Mesenchymal stem cell (in vitro differentiated cells and primary cell): ENCODE data around the gene KAT8.

Source experiments
- DNase-seq: peaks from one replicate; pipeline ENCODE4 v3.0.0-alpha.2; 2013
- H2AFZ ChIP-seq: one replicate; pipeline ENCODE4 v1.6.1; 2013; ENCODE audit warnings: low read depth, mild to moderate bottlenecking, control low read depth, inconsistent platforms, low read length, moderate library complexity
- H2AK5ac ChIP-seq: 2 replicates; pipeline ENCODE4 v1.6.1; 2013; ENCODE audit warnings: low read length, moderate library complexity, mild to moderate bottlenecking, inconsistent platforms; ENCODE audit not compliant: severe bottlenecking
- H2BK120ac ChIP-seq: one replicate; pipeline ENCODE4 v1.6.1; 2013; ENCODE audit warnings: low read depth, mild to moderate bottlenecking, inconsistent platforms, low read length, moderate library complexity
- H2BK12ac ChIP-seq, 2 experiments: one replicate each; pipeline ENCODE4 v1.6.1; 2013; ENCODE audit warnings: inconsistent platforms in 2 of 2, low read length in 2 of 2, mild to moderate bottlenecking in 2 of 2, moderate library complexity in 2 of 2, control low read depth in 1 of 2
- H2BK15ac ChIP-seq: one replicate; pipeline ENCODE4 v1.6.1; 2013; ENCODE audit warnings: mild to moderate bottlenecking, low read depth, inconsistent platforms; ENCODE audit not compliant: poor library complexity, severe bottlenecking
- H2BK5ac ChIP-seq: 2 replicates; pipeline ENCODE4 v1.6.1; 2013; ENCODE audit warnings: low read depth, mild to moderate bottlenecking, low read length, control low read depth, inconsistent platforms; ENCODE audit not compliant: poor library complexity, severe bottlenecking
- H3K14ac ChIP-seq, 2 experiments: one replicate each; pipeline ENCODE4 v1.6.1; 2013; ENCODE audit warnings: inconsistent platforms in 2 of 2, low read length in 2 of 2, control low read depth in 1 of 2, mild to moderate bottlenecking in 1 of 2, moderate library complexity in 1 of 2
- H3K18ac ChIP-seq, 2 experiments: one replicate each; pipeline ENCODE4 v1.6.1; 2013; ENCODE audit warnings: inconsistent platforms in 2 of 2, low read length in 2 of 2, control low read depth in 1 of 2, low read depth in 1 of 2, mild to moderate bottlenecking in 1 of 2
- H3K23ac ChIP-seq, 2 experiments: one replicate each; pipeline ENCODE4 v1.6.1; 2013; ENCODE audit warnings: inconsistent platforms in 2 of 2, low read length in 2 of 2, mild to moderate bottlenecking in 2 of 2, moderate library complexity in 2 of 2, control low read depth in 1 of 2
- H3K27ac ChIP-seq: 2 replicates; pipeline ENCODE4 v1.5.1; 2013; ENCODE audit warnings: mild to moderate bottlenecking, moderate library complexity, low read length, control low read depth, inconsistent platforms; ENCODE audit not compliant: poor library complexity, severe bottlenecking
- H3K27me3 ChIP-seq, 2 experiments: 2 replicates each; pipeline versions ENCODE4 v1.6.1 to v1.7.0; 2013; ENCODE audit warnings: low read length in 2 of 2, mild to moderate bottlenecking in 2 of 2, moderate library complexity in 2 of 2, control low read depth in 1 of 2, inconsistent platforms in 1 of 2; ENCODE audit not compliant: control insufficient read depth in 1 of 2, insufficient read depth in 1 of 2
- H3K36me3 ChIP-seq, 2 experiments: 2 replicates each; pipeline versions ENCODE4 v1.6.1 to v1.7.0; 2013; ENCODE audit warnings: low read length in 2 of 2, control low read depth in 1 of 2, inconsistent platforms in 1 of 2, low read depth in 1 of 2, mild to moderate bottlenecking in 1 of 2; ENCODE audit not compliant: insufficient read depth in 2 of 2, control insufficient read depth in 1 of 2
- H3K4ac ChIP-seq, 2 experiments: one replicate each; pipeline ENCODE4 v1.6.1; 2013; ENCODE audit warnings: inconsistent platforms in 2 of 2, low read length in 2 of 2, mild to moderate bottlenecking in 2 of 2, moderate library complexity in 2 of 2, control low read depth in 1 of 2, low read depth in 1 of 2
- H3K4me1 ChIP-seq: 2 replicates; pipeline ENCODE4 v1.6.1; 2013; ENCODE audit warnings: low read depth, low read length, control low read depth; ENCODE audit not compliant: control insufficient read depth, insufficient read depth
- H3K4me2 ChIP-seq: 2 replicates; pipeline ENCODE4 v1.6.1; 2013; ENCODE audit warnings: low read length, mild to moderate bottlenecking, inconsistent platforms; ENCODE audit not compliant: poor library complexity, severe bottlenecking
- H3K4me3 ChIP-seq, 2 experiments: 2 replicates each; pipeline versions ENCODE4 v1.5.1 to v1.7.0; 2013; ENCODE audit warnings: low read length in 2 of 2, mild to moderate bottlenecking in 2 of 2, control low read depth in 1 of 2, low read depth in 1 of 2; ENCODE audit not compliant: insufficient read depth in 1 of 2
- H3K79me1 ChIP-seq: replicated peaks from 2 replicates; pipeline ENCODE4 v1.6.1; 2013; ENCODE audit warnings: mild to moderate bottlenecking, control low read depth, low read length, inconsistent platforms; ENCODE audit not compliant: poor library complexity, severe bottlenecking
- H3K9ac ChIP-seq: 2 replicates; pipeline ENCODE4 v1.7.0; 2013; ENCODE audit warnings: mild to moderate bottlenecking, low read length, moderate library complexity
- H3K9me3 ChIP-seq: 2 replicates; pipeline ENCODE4 v1.7.0; 2013; ENCODE audit warnings: mild to moderate bottlenecking, low read length; ENCODE audit not compliant: control insufficient read depth
- H4K8ac ChIP-seq: one replicate; pipeline ENCODE4 v1.6.1; 2013; ENCODE audit warnings: inconsistent platforms, mild to moderate bottlenecking, low read length, moderate library complexity
- H4K91ac ChIP-seq: one replicate; pipeline ENCODE4 v1.6.1; 2013; ENCODE audit warnings: mild to moderate bottlenecking, low read length, inconsistent platforms
- WGBS: methylation state at CpG from one replicate; pipeline ENCODE4 v1.1.7; 2013; ENCODE audit warnings: mixed read lengths; 5-methylcytosine and 5-hydroxymethylcytosine counted together

The KAT8 gene

DNA sequence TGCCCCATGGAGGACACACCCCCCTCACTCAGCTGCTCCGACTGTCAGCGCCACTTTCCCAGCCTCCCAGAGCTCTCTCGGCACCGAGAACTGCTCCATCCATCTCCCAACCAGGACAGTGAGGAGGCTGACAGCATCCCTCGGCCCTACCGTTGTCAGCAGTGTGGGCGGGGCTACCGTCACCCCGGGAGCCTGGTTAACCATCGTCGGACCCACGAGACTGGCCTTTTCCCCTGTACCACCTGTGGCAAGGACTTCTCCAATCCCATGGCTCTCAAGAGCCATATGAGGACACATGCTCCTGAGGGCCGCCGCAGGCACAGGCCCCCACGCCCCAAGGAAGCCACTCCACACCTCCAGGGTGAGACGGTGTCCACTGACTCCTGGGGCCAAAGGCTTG lies 41.1 kb upstream of the KAT8 start:
- Histone ChIP-seq H3K27me3 (no peaks in the 10 kb centered on the region), H3K79me1 (peaks cover 52% of the 10 kb centered on the region), H3K27ac (no peak overlapping the region), H2AK5ac (no peak overlapping the region), H2BK120ac (no peak overlapping the region), H2BK15ac (no peak overlapping the region), H3K9ac (no peak overlapping the region), H3K4me3 (no peak overlapping the region), H3K14ac (no peak overlapping the region), H3K23ac (no peak overlapping the region), H4K91ac (no peak overlapping the region), H3K4ac (no peak overlapping the region), H3K36me3 (peaks cover 54 to 56% of the 10 kb centered on the region in 2 experiments), H3K4me1 (peaks cover 8% of the 10 kb centered on the region), H2BK5ac (no peak overlapping the region), H3K18ac (no peak overlapping the region), H3K9me3 (no peaks in the 10 kb centered on the region), H2AFZ (no peak overlapping the region), H4K8ac (no peak overlapping the region), H3K4me2 (no peak overlapping the region), H2BK12ac (peak overlapping the region in 1 of 2 experiments; percentile 45)
- WGBS, result 96% methylated on average over 16 of the region's 16 CpGs
- no peak for DNase-seq

DNA sequence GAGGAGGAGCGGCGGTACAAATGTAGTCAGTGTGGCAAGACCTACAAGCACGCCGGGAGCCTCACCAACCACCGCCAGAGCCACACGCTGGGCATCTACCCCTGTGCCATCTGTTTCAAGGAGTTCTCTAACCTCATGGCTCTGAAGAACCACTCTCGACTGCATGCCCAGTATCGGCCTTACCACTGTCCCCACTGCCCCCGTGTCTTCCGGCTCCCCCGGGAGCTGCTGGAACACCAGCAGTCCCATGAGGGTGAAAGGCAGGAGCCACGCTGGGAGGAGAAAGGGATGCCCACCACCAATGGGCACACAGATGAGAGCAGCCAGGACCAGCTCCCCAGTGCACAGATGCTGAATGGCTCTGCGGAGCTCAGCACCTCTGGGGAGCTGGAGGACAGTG lies 40.4 kb upstream of the KAT8 start:
- Histone ChIP-seq H3K27me3 (no peaks in the 10 kb centered on the region), H4K8ac (no peak overlapping the region), H3K18ac (no peak overlapping the region), H3K36me3 (peaks cover 61 to 63% of the 10 kb centered on the region in 2 experiments), H3K9ac (no peak overlapping the region), H2BK5ac (no peak overlapping the region), H4K91ac (no peak overlapping the region), H3K4ac (no peak overlapping the region), H3K4me3 (no peak overlapping the region), H3K9me3 (no peaks in the 10 kb centered on the region), H2AFZ (no peak overlapping the region), H3K14ac (no peak overlapping the region), H3K79me1 (peaks cover 56% of the 10 kb centered on the region), H2BK15ac (no peak overlapping the region), H2BK12ac (no peak overlapping the region), H2BK120ac (no peak overlapping the region), H2AK5ac (no peak overlapping the region), H3K4me1 (peaks cover 11% of the 10 kb centered on the region), H3K23ac (no peak overlapping the region), H3K27ac (no peak overlapping the region), H3K4me2 (no peak overlapping the region)
- DNase-seq, result no peak
- 96% methylated on average over 13 of the region's 13 CpGs for WGBS

DNA sequence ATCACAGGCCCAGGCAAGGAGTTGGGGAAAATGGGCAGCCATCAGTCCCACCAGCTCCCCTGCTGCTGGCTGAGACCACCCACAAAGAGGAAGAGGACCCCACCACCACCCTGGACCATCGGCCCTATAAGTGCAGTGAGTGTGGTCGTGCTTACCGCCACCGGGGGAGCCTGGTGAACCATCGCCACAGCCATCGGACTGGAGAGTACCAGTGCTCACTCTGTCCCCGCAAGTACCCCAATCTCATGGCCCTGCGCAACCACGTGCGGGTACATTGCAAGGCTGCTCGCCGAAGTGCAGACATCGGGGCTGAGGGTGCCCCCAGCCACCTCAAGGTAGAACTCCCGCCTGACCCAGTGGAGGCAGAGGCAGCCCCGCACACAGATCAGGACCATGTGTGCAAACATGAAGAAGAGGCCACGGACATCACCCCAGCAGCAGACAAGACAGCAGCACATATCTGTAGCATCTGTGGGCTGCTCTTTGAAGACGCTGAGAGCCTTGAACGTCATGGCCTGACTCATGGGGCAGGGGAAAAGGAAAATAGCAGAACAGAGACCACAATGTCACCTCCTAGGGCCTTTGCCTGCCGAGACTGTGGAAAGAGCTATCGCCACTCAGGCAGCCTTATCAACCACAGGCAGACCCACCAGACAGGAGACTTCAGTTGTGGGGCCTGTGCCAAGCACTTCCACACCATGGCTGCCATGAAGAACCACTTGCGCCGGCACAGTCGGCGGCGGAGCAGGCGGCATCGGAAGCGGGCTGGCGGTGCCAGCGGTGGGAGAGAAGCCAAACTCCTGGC lies 39.7 kb upstream of the KAT8 start:
- Histone ChIP-seq H3K36me3 (peaks cover 69 to 70% of the 10 kb centered on the region in 2 experiments), H3K79me1 (peaks cover 56% of the 10 kb centered on the region), H2BK120ac (no peak overlapping the region), H3K23ac (no peak overlapping the region), H3K27me3 (no peaks in the 10 kb centered on the region), H2BK12ac (no peak overlapping the region), H3K14ac (no peak overlapping the region), H2BK15ac (peak overlapping the region; percentile 52), H4K8ac (no peak overlapping the region), H3K18ac (no peak overlapping the region), H3K9me3 (no peaks in the 10 kb centered on the region), H2AFZ (no peak overlapping the region), H3K27ac (no peak overlapping the region), H3K4me3 (no peak overlapping the region), H2AK5ac (no peak overlapping the region), H3K4me1 (peaks cover 18% of the 10 kb centered on the region), H2BK5ac (no peak overlapping the region), H3K4me2 (no peak overlapping the region), H3K9ac (no peak overlapping the region), H4K91ac (no peak overlapping the region), H3K4ac (no peak overlapping the region)
- no peak for DNase-seq
- 97% methylated on average over 30 of the region's 30 CpGs for WGBS

DNA sequence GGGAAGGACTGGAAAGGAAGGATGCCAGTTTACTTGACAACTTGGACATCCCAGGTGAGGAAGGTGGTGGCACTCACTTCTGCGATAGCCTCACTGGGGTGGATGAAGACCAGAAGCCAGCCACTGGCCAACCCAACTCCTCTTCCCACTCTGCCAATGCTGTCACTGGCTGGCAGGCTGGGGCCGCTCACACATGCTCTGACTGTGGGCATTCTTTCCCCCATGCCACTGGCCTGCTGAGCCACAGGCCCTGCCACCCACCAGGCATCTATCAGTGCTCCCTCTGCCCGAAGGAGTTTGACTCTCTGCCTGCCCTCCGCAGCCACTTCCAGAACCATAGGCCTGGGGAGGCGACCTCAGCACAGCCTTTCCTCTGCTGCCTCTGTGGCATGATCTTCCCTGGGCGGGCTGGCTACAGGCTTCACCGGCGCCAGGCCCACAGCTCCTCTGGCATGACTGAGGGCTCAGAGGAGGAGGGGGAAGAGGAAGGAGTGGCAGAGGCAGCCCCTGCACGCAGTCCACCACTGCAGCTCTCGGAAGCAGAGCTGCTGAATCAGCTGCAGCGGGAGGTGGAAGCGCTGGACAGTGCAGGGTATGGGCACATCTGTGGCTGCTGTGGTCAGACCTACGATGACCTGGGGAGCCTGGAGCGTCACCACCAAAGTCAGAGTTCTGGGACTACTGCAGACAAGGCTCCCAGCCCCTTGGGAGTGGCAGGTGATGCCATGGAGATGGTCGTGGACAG lies 38.7 kb upstream of the KAT8 start:
- Histone ChIP-seq H3K23ac (no peak overlapping the region), H4K8ac (no peak overlapping the region)

More for the DNA sequence above, 38.7 kb upstream of the KAT8 start:
- 96% methylated on average over 15 of the region's 15 CpGs for WGBS
- Histone ChIP-seq H3K9me3 (no peaks in the 10 kb centered on the region), H3K4me1 (peaks cover 21% of the 10 kb centered on the region), H3K27ac (no peak overlapping the region), H3K18ac (no peak overlapping the region), H4K91ac (no peak overlapping the region), H3K79me1 (peaks cover 60% of the 10 kb centered on the region), H2BK5ac (no peak overlapping the region), H2AFZ (no peak overlapping the region), H3K14ac (no peak overlapping the region), H3K4me3 (no peak overlapping the region), H2BK15ac (no peak overlapping the region), H3K36me3 (peaks cover 79 to 80% of the 10 kb centered on the region in 2 experiments), H2AK5ac (no peak overlapping the region), H3K4me2 (no peak overlapping the region), H2BK120ac (no peak overlapping the region), H3K4ac (no peak overlapping the region), H3K9ac (no peak overlapping the region), H3K27me3 (no peaks in the 10 kb centered on the region), H2BK12ac (no peak overlapping the region)
- DNase-seq, result no peak
